ENCODE measurements around the gene HERC5.
"Not testable (repeated sequence)": the region's sequence is repeated elsewhere in the genome, so short reads cannot be mapped to it uniquely, and the experiment has no call there.

The HERC5 gene

GRCh38 chr4:88447371-88448095 is 9.4 kb upstream of the HERC5 start:
- in situ Hi-C loops (cut with HindIII; ENCODE audit: low sequenced_read_pairs) = no loop called here

GRCh38 chr4:88448211-88448765 is 8.6 kb upstream of the HERC5 start:
- in situ Hi-C loops (cut with HindIII; ENCODE audit: low sequenced_read_pairs) = not testable (repeated sequence)

- in situ Hi-C loops (cut with HindIII; ENCODE audit: low sequenced_read_pairs) = no loop called here
Measured at GRCh38 chr4:88448889-88449288, 8.0 kb upstream of the HERC5 start.

GRCh38 chr4:88449290-88449689 is 7.6 kb upstream of the HERC5 start:
- in situ Hi-C loops (cut with HindIII; ENCODE audit: low sequenced_read_pairs) = no loop called here

- in situ Hi-C loops (cut with HindIII; ENCODE audit: low sequenced_read_pairs) = no loop called here
Measured at GRCh38 chr4:88451205-88451604, 5.7 kb upstream of the HERC5 start.

GRCh38 chr4:88452912-88453311 is 4.0 kb upstream of the HERC5 start:
- in situ Hi-C loops (cut with HindIII; ENCODE audit: low sequenced_read_pairs) = no loop called here

GRCh38 chr4:88457307-88458103 is 586 bp downstream of the HERC5 start:
- in situ Hi-C loops (cut with HindIII; ENCODE audit: low sequenced_read_pairs) = no loop called here

GRCh38 chr4:88458104-88458740 is 1.3 kb downstream of the HERC5 start:
- in situ Hi-C loops (cut with HindIII; ENCODE audit: low sequenced_read_pairs) = no loop called here

GRCh38 chr4:88465653-88466192 is 8.8 kb downstream of the HERC5 start:
- in situ Hi-C loops (cut with HindIII; ENCODE audit: low sequenced_read_pairs) = no loop called here

GRCh38 chr4:88467392-88467791 is 10.5 kb downstream of the HERC5 start:
- in situ Hi-C loops (cut with HindIII; ENCODE audit: low sequenced_read_pairs) = no loop called here

- in situ Hi-C loops (cut with HindIII; ENCODE audit: low sequenced_read_pairs) = no loop called here
Measured at GRCh38 chr4:88477229-88477860, 20.4 kb downstream of the HERC5 start.

GRCh38 chr4:88478247-88478646 is 21.3 kb downstream of the HERC5 start:
- in situ Hi-C loops (cut with HindIII; ENCODE audit: low sequenced_read_pairs) = no loop called here

GRCh38 chr4:88481537-88481936 is 24.6 kb downstream of the HERC5 start:
- in situ Hi-C loops (cut with HindIII; ENCODE audit: low sequenced_read_pairs) = no loop called here

GRCh38 chr4:88489100-88489761 is 32.3 kb downstream of the HERC5 start:
- in situ Hi-C loops (cut with HindIII; ENCODE audit: low sequenced_read_pairs) = no loop called here

- in situ Hi-C loops (cut with HindIII; ENCODE audit: low sequenced_read_pairs) = no loop called here
Measured at GRCh38 chr4:88497859-88498409, 41.0 kb downstream of the HERC5 start.

- in situ Hi-C loops (cut with HindIII; ENCODE audit: low sequenced_read_pairs) = loop anchor here (25.0 kb wide), 2 partner anchors 241 to 466 kb away; no protein-coding TSS in a partner anchor
Measured at GRCh38 chr4:88503344-88503743, 46.4 kb downstream of the HERC5 start.

- in situ Hi-C loops (cut with HindIII; ENCODE audit: low sequenced_read_pairs) = loop anchor here (25.0 kb wide), 2 partner anchors 249 to 474 kb away; no protein-coding TSS in a partner anchor
Measured at GRCh38 chr4:88511236-88511635, 54.3 kb downstream of the HERC5 start.

- in situ Hi-C loops (cut with HindIII; ENCODE audit: low sequenced_read_pairs) = loop anchor here (25.0 kb wide), 2 partner anchors 253 to 478 kb away; no protein-coding TSS in a partner anchor
Measured at GRCh38 chr4:88514557-88515511, 57.9 kb downstream of the HERC5 start.
